HG03432 (cell line): ENCODE data around the gene B4GALNT2.
"Not testable (repeated sequence)": the region's sequence is repeated elsewhere in the genome, so short reads cannot be mapped to it uniquely, and the experiment has no call there.

Experiments used
- ATAC-seq: cut with Tn5 transposase; IDR thresholded peaks from one replicate; pipeline ENCODE4 v1.9.1; 2021; ENCODE audit warnings: mild to moderate bottlenecking, moderate library complexity; ENCODE audit not compliant: unreplicated experiment

The B4GALNT2 gene

DNA sequence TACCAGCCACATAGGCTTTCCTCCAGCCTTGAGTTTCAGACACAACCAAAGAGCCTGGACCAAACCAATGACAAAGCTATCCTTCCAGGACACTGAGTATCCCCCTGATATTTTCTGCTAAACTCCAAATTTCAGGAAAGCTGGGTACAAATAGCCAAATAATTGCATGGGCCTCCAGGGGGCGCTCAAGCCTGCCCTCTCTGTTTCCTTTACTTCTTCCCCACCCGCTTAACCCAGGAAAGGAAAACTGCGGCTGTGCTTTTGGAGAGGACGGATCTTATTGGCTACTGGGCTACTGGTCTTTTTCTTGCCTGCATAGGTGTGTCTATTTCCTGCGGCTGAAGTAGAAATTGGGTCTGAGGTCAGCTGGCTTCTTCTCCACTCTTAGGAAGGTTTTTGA is 47.7 kb downstream of the B4GALNT2 start:
- ATAC-seq: no peak

DNA sequence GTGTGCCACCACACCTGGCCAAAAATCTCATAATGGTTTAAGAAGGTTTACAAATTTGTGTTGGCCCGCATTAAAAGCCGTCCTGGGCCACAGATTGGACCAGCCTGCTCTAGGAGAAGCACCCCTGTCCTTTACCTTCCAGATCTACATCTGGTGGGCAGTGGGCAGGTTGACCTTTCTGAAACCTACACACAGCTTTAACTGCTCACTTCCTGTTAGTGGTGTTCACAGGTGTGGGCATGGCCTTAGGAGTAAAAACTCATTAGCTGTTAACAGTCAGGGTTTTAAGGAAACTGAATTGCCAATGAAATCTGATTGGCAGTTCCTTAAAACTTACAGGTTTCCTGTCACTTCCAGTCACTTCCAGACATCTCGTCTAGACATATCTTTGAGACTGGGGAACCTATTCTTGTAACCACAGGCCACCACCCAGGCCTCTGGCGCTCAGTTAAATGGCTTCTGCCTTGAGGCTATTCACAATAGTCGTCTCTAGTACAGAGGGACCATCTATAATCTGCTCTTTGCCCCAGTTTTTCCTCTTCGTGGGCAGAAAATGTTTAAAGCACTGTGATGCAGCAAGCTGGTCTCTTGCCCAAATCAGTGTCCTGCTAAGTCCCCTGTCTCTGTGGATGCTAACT is 48.5 kb downstream of the B4GALNT2 start:
- no peak for ATAC-seq

DNA sequence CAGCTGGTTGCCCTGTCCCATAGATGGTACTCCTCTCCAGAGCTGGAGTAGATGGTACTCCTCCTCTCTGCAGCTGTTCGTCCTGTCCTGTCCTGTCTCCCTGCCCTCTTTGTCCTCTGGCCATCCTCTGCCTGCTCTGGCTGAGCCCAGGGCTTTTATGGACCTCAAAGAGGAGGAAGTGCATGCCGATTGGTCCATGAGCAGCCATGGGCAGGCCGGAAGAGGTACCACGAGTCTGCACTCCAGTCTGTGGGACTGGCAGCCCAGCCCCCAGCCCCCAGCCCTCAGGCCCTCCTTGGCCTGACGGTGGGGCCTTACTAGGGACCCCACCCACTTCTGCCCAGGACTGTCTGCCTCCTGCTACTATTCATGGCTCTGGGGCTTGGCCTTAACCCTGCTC is 50.8 kb downstream of the B4GALNT2 start:
- no peak for ATAC-seq

GRCh38 chr17:49183801-49184200 is 51.2 kb downstream of the B4GALNT2 start:
- no peak for ATAC-seq

DNA sequence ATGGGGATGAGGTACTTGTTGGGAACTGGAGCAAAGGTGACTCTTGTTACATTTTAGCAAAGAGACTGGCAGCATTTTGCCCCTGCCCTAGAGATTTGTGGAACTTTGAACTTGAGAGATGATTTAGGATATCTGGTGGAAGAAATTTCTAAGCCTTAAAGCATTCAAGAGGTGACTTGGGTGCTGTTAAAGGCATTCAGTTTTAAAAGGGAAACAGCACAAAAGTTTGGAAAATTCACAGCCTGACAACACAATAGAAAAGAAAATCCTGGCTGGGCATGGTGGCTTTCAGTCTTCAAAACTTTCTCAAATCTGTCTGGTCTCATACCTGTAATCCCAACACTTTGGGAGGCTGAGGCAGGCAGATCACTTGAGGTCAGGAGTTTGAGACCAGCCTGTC is 52.0 kb downstream of the B4GALNT2 start:
- ATAC-seq: not testable (repeated sequence)

- ATAC-seq: not testable (repeated sequence)
These were observed 52.8 kb downstream of the B4GALNT2 start for GRCh38 chr17:49185381-49185780.

- no peak for ATAC-seq
These were observed 54.7 kb downstream of the B4GALNT2 start for GRCh38 chr17:49187301-49187700.

GRCh38 chr17:49190932-49191331 is 58.4 kb downstream of the B4GALNT2 start:
- no peak for ATAC-seq

GRCh38 chr17:49191409-49191916 is 58.9 kb downstream of the B4GALNT2 start:
- peak; percentile 3 for ATAC-seq

DNA sequence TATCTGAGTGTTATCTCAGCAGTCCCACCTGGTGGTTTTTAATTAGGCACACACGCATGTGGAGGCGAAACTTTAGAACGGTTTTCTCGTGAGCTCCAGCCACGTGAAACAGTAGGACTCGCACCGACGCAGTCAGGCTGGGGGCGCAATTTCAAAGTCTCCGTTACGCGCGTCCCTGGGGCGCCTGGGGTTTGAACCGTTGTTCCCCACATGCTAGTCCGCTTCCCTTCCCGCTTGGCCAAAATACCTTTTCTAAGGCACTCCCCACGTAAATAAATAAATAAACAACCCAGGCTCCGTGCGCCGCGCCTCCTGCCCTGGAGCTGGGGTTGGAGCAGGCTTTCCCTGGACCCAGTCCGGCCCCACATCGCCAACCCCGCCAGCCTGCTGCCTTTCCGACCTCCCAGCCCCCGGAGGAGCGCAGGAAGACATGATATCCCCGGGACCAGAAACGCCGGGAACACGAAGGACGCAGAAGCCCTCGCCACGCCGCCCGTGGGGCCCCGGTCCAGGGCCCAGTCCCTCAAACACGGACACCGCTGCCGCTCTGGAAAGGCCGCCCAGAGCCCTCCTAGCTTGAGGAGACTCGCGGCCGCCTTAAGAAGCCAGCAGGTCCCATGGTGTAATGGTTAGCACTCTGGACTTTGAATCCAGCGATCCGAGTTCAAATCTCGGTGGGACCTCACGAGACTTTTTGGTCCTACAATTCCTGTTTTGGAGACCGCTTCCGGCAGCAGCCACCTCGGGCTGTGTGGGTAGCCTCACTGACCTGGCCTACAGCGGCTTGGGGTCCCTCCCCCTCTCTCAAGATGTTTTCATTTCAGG is 59.6 kb downstream of the B4GALNT2 start:
- peak; percentile 50 for ATAC-seq

GRCh38 chr17:49193513-49194296 is 61.1 kb downstream of the B4GALNT2 start:
- no peak for ATAC-seq

DNA sequence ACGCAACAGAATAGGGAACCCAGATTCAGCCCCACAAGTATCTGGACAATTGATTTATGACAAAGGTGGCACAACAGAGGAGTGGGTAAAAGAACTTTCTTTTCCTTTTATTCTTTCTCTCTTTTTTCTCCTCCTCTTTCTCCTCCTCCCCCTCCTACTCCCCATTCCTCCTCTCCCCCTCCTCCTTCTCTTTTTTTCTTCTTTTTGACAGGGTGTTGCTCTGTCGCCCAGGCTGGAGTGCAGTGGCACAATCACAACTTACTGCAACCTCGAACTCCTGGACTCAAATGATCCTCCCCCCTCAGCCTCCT is 61.7 kb downstream of the B4GALNT2 start:
- ATAC-seq: no peak

GRCh38 chr17:49195751-49196150 is 63.2 kb downstream of the B4GALNT2 start:
- ATAC-seq: no peak

DNA sequence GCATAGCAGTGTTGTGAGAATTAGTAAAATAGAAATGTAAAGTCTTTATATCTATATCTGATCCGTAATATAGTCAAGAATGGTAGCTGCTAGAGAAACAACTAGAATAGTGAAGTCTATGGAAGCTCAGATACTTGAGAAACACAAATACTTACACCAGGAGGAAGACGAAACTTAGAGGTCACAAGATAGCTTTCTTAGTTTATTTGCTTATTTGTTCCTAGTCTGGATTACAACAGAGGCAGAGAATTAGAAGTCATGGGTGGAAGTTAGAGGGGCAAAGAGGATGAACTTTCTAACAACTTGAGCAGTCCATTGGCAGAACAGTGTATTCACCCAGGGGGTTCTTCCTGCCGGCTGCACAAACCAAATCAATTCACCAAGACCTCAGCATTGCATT is 64.0 kb downstream of the B4GALNT2 start:
- ATAC-seq: no peak

- no peak for ATAC-seq
These were observed 64.9 kb downstream of the B4GALNT2 start for GRCh38 chr17:49197346-49197998.

DNA sequence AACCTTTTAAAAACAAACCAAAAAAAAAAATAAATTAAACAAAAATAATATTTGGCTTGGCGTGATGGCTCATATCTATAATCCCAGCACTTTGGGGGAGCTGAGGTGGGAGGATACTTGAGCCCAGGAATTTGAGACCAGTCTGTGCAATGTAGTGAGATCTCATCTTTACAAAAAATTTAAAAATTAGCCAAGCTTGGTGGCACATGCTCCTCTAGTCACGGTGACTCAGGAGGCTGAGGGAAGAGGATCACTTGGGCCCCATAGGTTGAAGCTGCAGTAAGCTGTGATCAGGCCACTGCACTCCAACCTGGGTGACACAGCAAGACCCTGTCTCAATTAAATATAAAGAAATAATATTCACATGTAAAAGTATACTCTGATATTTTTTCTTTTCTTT is 65.6 kb downstream of the B4GALNT2 start:
- no peak for ATAC-seq

DNA sequence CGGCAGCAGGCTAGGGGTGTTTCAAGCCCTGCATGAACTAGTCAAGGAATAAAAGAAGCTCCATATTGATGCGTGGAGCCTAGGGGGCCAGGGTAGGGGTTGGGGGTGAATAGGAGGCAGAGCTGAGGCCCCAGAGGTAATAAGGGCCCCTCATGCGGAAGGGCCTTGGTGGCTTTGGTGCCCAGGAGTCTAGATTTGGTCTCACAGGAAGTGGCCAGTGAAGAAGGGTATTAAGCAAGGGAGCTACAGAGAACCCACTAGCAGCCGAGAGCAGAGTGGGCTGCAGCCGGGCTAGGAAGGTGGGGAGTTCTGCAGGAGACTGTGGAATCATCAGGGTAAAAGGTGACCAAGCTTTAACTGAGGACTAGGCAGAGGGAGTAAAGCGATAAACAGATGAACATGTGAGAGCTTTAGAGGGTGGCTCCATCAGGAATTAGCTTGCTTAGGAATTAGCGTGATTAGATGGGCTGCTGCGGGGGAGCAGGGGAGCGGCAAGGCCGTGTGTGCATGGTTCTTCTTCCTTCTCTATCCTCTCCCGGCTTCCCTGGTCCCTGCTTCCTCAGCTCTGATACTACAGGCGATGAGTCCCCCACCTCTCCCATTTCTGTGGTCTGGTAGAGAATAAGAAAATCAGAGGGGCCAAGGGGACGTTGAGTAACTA is 68.0 kb downstream of the B4GALNT2 start:
- no peak for ATAC-seq

DNA sequence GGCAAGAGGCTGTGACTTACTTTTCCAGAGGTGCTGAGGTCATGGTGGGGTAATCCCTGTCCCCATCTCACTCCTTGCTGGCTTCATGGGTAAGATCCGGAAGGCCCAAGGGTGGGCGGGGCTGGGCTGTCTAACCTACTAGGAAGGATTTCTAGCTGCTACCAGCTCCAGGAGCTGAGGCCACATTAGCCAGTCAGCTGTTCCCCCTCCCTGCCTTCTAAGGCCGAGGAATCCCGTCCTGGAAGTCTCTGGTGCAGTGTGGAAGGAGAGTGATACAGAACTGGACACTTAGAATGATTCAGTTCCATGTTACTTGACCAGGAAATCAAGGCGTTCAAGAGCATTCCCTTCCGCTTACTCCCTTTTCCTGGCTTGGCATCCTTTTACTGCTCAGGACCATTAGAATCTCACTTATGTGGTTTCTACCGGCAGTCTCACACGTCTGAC is 68.9 kb downstream of the B4GALNT2 start:
- ATAC-seq: no peak

DNA sequence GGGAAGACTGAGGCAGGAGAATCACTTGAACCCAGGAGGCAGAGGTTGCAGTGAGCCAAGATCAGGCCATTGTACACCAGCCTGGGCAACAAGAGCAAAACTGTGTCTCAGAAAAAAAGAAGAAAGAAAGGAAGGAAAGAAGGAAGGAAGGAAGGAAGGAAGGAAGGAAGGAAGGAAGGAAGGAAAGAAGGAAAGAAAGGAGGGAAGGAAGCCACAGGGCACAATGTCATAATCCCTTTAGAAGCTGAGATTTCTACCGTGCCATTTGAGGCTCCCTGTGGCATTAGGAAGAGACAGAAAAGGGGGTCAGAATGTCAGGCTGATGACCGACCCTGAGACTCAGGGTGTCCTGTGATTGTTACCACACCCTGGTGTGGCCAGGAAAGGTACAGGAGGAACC is 71.2 kb downstream of the B4GALNT2 start:
- ATAC-seq: no peak

DNA sequence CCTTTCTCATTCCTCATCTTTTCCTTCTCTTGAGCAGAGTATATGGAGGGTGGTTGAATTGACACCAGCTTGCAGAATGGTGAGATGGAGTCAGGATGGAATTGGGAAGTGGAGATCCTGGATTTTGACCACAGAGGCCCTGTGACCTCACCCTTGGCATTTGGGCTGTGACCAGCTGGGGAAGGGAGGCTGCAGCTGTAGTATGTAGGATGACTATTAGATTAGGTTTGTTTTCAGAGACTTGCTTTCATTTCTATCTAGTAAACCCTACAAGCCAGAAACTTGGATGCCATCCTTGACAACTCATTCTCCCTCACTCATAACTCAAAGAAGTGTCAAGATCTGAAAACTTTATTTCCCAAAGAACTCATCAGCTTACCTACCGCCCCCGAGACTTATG is 71.9 kb downstream of the B4GALNT2 start:
- no peak for ATAC-seq
